Heart left ventricle (tissue), 13 donors: ENCODE data around the gene EOLA2.
"Not testable (repeated sequence)": the region's sequence is repeated elsewhere in the genome, so short reads cannot be mapped to it uniquely, and the experiment has no call there.

Experiments
- CTCF ChIP-seq, 12 donors: fragments of 200-600 bp; sonication (generic) in 4 of 12; IDR thresholded peaks; one replicate each; pipeline versions ENCODE4 v1.5.0 to v1.8.0; 2018 to 2022; ENCODE audit warnings: antibody characterized with exemption in 12 of 12, mild to moderate bottlenecking in 5 of 12
- POLR2A ChIP-seq, 2 donors: fragments of 450-650 bp; IDR thresholded peaks; one replicate each; pipeline ENCODE4 v1.6.1; 2017; ENCODE audit warnings: antibody characterized with exemption in 2 of 2, mild to moderate bottlenecking in 2 of 2, moderate library complexity in 2 of 2
- donor health status: ischemic (EF 13 %, LVEDD 7.1; RV severe dilation, severe dysfunction).
- donor health status: DM: no; HTN: yes; CAD: no.
- donor health status: DM: no; HTN: no; CAD: no.
- donor health status: ischemic (EF 25% LVEDD 6.9; RV normal size, moderate dysfunction).
- donor health status: ischemic (EF 25% LVEDD 5.7; RV mildly dilated, moderate dysfunction).
- donor health status: ischemic (EF 35%, LVEDD 5.7; RV mildly dilated, moderate dysfunction).
- donor health status: nonischemic (EF 11% LVEDD 7.7; RV severe dilation, severe dysfunction).
- donor health status: DM: yes; HTN: yes; CAD: no.
- donor health status: PGD.
- donor health status: ischemic (EF 29% LVEDD 5.4; RV normal size, mild dysfunction).
- donor health status: nonischemic (EF 23%, LVEDD 6.1; RV moderate dilation, normal function).

- TF ChIP-seq CTCF, POLR2A (IDR thresholded peaks at IDR 0.05): not testable (repeated sequence)
Measured at GRCh38 chrX:149937328-149937727, 963 bp downstream of the EOLA2 start.
